NCI-H2081 treated with DMSO at 0.1 percent for 48 hours (cell line): ENCODE measurements around the gene FEN1.

Source experiments
- DNase-seq: peaks from one replicate; lab custom pipeline; 2025; lab: John Stamatoyannopoulos, UW

FEN1 gene

GRCh38 chr11:61841636-61842527 lies 49.2 kb downstream of the FEN1 start:
- no peak for DNase-seq

GRCh38 chr11:61842528-61842820 lies 49.8 kb downstream of the FEN1 start:
- DNase-seq, result no peak

- DNase-seq, result no peak
These were observed 52.3 kb downstream of the FEN1 start for GRCh38 chr11:61844909-61845565.

- no peak for DNase-seq
These were observed 53.8 kb downstream of the FEN1 start for GRCh38 chr11:61846362-61847020.
